Astrocyte of the spinal cord (primary cell): Measurements from ENCODE around the gene POC1A.

Source experiments
- DNase-seq: peaks from one replicate; pipeline ENCODE4 v3.0.0; 2011; ENCODE audit warnings: low read depth, low spot score
- H3K4me3 ChIP-seq: 2 replicates; pipeline ENCODE4 v1.5.1; 2011; ENCODE audit warnings: low read depth, mild to moderate bottlenecking, low read length, moderate library complexity
- in situ Hi-C: cut with HindIII; loops from 2 replicates; pipeline ENCODE4 v1.10.0; 2017; ENCODE audit warnings: low sequenced_read_pairs
- TF ChIP-seq, protein P1 (sequence below): IDR thresholded peaks from 2 replicates; pipeline ENCODE4 v1.5.1; 2012; ENCODE audit warnings: low read depth, mild to moderate bottlenecking, low read length, inconsistent platforms

Gene POC1A

GRCh38 chr3:52177701-52178042 lies 23.4 kb upstream of the POC1A start:
- in situ Hi-C loops, result no loop called here
- DNase-seq, result no peak
- TF ChIP-seq, protein P1, sequence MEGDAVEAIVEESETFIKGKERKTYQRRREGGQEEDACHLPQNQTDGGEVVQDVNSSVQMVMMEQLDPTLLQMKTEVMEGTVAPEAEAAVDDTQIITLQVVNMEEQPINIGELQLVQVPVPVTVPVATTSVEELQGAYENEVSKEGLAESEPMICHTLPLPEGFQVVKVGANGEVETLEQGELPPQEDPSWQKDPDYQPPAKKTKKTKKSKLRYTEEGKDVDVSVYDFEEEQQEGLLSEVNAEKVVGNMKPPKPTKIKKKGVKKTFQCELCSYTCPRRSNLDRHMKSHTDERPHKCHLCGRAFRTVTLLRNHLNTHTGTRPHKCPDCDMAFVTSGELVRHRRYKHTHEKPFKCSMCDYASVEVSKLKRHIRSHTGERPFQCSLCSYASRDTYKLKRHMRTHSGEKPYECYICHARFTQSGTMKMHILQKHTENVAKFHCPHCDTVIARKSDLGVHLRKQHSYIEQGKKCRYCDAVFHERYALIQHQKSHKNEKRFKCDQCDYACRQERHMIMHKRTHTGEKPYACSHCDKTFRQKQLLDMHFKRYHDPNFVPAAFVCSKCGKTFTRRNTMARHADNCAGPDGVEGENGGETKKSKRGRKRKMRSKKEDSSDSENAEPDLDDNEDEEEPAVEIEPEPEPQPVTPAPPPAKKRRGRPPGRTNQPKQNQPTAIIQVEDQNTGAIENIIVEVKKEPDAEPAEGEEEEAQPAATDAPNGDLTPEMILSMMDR, result no peak
- no peak overlapping the region for H3K4me3 ChIP-seq

DNA sequence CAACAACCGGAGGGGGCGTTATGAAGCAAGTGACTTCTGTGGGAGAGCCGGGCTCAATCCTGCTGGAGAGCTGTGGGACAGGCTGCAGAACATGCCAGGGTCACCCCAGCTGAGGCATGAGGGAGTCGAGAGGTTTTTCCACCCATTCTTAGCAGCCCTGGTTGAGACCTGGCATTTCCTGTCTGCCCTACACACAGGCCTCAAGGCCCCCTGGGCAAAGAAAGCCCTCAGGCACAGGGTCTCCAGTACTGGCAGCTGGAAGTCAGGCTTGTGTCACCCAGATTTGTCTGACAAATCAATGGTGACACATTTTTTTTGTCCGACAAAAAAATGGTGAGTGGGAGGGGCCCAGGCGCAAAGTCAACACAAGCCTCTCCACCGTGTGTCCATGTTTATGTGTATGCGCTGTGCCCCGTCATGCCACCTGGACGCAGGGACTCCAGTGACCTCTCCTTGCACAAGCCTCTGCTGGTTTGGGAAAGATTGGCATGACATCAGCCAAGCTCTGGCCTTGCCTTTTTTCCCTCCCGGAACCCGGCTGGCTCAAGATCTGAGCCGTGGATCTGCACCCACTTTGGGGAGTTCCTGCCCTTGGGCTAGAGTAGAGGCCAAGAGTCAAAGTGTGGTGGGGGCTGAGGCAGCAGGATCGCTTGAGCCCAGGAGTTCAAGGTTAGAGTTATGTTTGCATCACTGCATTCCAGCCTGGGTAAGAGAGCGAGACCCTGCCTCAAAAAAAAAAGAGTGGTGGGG lies 22.9 kb upstream of the POC1A start:
- H3K4me3 ChIP-seq, result no peak overlapping the region
- TF ChIP-seq, protein P1, result no peak
- DNase-seq, result no peak
- in situ Hi-C loops, result no loop called here

GRCh38 chr3:52176180-52176752 lies 22.0 kb upstream of the POC1A start:
- DNase-seq, result no peak
- in situ Hi-C loops, result no loop called here
- no peak overlapping the region for H3K4me3 ChIP-seq
- TF ChIP-seq, protein P1, result no peak

DNA sequence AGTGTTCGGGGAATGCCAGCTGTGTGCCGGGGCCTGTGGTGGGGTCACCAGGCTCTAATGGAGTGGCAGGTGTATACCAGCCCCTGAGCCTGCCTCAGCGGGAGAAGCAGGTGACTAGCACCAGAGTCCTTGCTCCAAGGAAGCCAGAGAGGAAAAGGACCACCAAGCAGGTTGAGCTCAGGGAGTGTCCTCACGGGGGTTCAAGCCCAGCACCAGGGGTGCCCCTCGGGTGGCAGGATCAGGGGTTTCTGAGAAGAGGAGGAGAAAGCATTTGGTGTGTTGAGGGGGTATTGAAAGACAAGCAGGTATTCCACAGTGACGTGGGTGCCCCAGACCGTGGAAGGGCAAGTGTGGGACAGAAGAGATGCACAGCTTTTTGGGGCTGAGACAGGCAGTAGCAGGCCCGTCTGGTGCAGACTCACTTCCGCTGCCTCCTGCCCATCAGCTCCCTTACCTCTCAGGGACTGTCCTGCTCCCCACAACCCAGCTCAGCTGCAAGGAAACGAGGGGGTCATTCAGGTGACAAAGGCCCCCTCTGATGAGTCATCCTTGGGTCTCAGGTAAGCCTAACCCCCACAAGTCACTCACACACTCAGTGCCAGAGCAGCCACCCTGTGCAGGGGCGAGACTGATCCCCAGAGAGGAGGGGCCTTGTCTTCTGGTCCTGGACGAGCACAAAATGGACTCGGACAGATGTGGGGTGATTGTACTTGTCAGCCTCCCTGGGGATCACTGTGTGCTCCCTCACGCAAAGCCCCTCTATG lies 21.4 kb upstream of the POC1A start:
- TF ChIP-seq, protein P1, result no peak
- in situ Hi-C loops, result no loop called here
- no peak overlapping the region for H3K4me3 ChIP-seq
- no peak for DNase-seq

GRCh38 chr3:52174896-52175295 lies 20.7 kb upstream of the POC1A start:
- TF ChIP-seq, protein P1, result no peak
- no peak for DNase-seq
- no peak overlapping the region for H3K4me3 ChIP-seq
- in situ Hi-C loops, result no loop called here

GRCh38 chr3:52173101-52173500 lies 18.9 kb upstream of the POC1A start:
- DNase-seq, result no peak
- TF ChIP-seq, protein P1, result no peak
- in situ Hi-C loops, result no loop called here
- no peak overlapping the region for H3K4me3 ChIP-seq
